Right hindlimb (tissue), 1 donor: ENCODE results near the gene PAK4.
"Not testable (repeated sequence)": the region's sequence is repeated elsewhere in the genome, so short reads cannot be mapped to it uniquely, and the experiment has no call there.

Source experiments
- DNase-seq: peaks from one replicate; pipeline ENCODE4 v3.0.0-alpha.2; 2018

PAK4 gene

GRCh38 chr19:39130337-39131254, 5.0 kb downstream of the PAK4 start:
- DNase-seq = peak; percentile 83

GRCh38 chr19:39131255-39131755, 5.7 kb downstream of the PAK4 start:
- peak; percentile 81 for DNase-seq

GRCh38 chr19:39132344-39132969, 6.9 kb downstream of the PAK4 start:
- DNase-seq = no peak

- DNase-seq = no peak
Measured at GRCh38 chr19:39133431-39134270, 8.1 kb downstream of the PAK4 start.

- no peak for DNase-seq
Measured at GRCh38 chr19:39135701-39136100, 10.1 kb downstream of the PAK4 start.

- DNase-seq = no peak
Measured at GRCh38 chr19:39136225-39136940, 10.8 kb downstream of the PAK4 start.

GRCh38 chr19:39137131-39137530, 11.5 kb downstream of the PAK4 start:
- no peak for DNase-seq

GRCh38 chr19:39138221-39139211, 12.9 kb downstream of the PAK4 start:
- DNase-seq = no peak

GRCh38 chr19:39139305-39139874, 13.8 kb downstream of the PAK4 start:
- no peak for DNase-seq

GRCh38 chr19:39139971-39140453, 14.4 kb downstream of the PAK4 start:
- DNase-seq = no peak

GRCh38 chr19:39140594-39140993, 15.0 kb downstream of the PAK4 start:
- DNase-seq = no peak

GRCh38 chr19:39141929-39142328, 16.3 kb downstream of the PAK4 start:
- DNase-seq = no peak

GRCh38 chr19:39142630-39143029, 17.0 kb downstream of the PAK4 start:
- no peak for DNase-seq

GRCh38 chr19:39143757-39144289, 18.2 kb downstream of the PAK4 start:
- DNase-seq = not testable (repeated sequence)

- DNase-seq = peak; percentile 66
Measured at GRCh38 chr19:39144290-39145071, 18.9 kb downstream of the PAK4 start.

- DNase-seq = peak; percentile 54
Measured at GRCh38 chr19:39145180-39145953, 19.8 kb downstream of the PAK4 start.

GRCh38 chr19:39146091-39146490, 20.5 kb downstream of the PAK4 start:
- DNase-seq = no peak

- no peak for DNase-seq
Measured at GRCh38 chr19:39146686-39147450, 21.3 kb downstream of the PAK4 start.
